Renal cortex interstitium (tissue), 11 donors: ENCODE measurements around the gene IL4R. TPM values are rescaled to one million over a fixed set of nuclear protein-coding genes. Genes with fewer than 3 reads are reported as not detected.

Source experiments
- DNase-seq, 11 donors: peaks; one replicate each; pipeline ENCODE4 v3.0.0-alpha.2; 2013; ENCODE audit warnings: low read depth in 9 of 11, low spot score in 4 of 11; ENCODE audit errors: extremely low read depth in 1 of 11
- polyA plus RNA-seq, 3 donors: library from polyadenylated mRNA; unstranded; fragments of 120-200 nt; gene quantifications; one replicate each; pipeline ENCODE4 v1.2.1, GENCODE V29; 2013; ENCODE audit not compliant: insufficient read length in 3 of 3

Gene IL4R
- polyA plus RNA-seq, 3 donors, result 15.5 to 25.4 (median 17.2) TPM

GRCh38 chr16:27310576-27311447, 3.0 kb upstream of the IL4R start:
- DNase-seq, result no peak

GRCh38 chr16:27311448-27311830, 2.3 kb upstream of the IL4R start:
- DNase-seq, result no peak

GRCh38 chr16:27311897-27312303, 1.9 kb upstream of the IL4R start:
- no peak for DNase-seq

- no peak for DNase-seq
Measured at GRCh38 chr16:27312580-27313421, 973 bp upstream of the IL4R start.

GRCh38 chr16:27314161-27314723, 468 bp downstream of the IL4R start:
- peak in 3 of 11 donors; percentile 21 to 47 (median 28) for DNase-seq

- DNase-seq, result no peak
Measured at GRCh38 chr16:27314986-27315332, 1.2 kb downstream of the IL4R start.

- DNase-seq, result no peak
Measured at GRCh38 chr16:27315333-27316037, 1.7 kb downstream of the IL4R start.

GRCh38 chr16:27316038-27316680, 2.4 kb downstream of the IL4R start:
- no peak for DNase-seq

- no peak for DNase-seq
Measured at GRCh38 chr16:27317320-27317719, 3.5 kb downstream of the IL4R start.

GRCh38 chr16:27317738-27318391, 4.1 kb downstream of the IL4R start:
- DNase-seq, result no peak

GRCh38 chr16:27318392-27319256, 4.8 kb downstream of the IL4R start:
- peak in 1 of 11 donors; percentile 30 for DNase-seq

- DNase-seq, result no peak
Measured at GRCh38 chr16:27319257-27319965, 5.6 kb downstream of the IL4R start.

- DNase-seq, result no peak
Measured at GRCh38 chr16:27320261-27321012, 6.7 kb downstream of the IL4R start.

GRCh38 chr16:27321013-27321915, 7.5 kb downstream of the IL4R start:
- DNase-seq, result no peak
